NCI-H2029 (cell line): ENCODE measurements around the gene B4GALT3.

ENCODE experiments used
- DNase-seq: peaks from one replicate; lab custom pipeline; 2025; lab: John Stamatoyannopoulos, UW

The B4GALT3 gene

DNA sequence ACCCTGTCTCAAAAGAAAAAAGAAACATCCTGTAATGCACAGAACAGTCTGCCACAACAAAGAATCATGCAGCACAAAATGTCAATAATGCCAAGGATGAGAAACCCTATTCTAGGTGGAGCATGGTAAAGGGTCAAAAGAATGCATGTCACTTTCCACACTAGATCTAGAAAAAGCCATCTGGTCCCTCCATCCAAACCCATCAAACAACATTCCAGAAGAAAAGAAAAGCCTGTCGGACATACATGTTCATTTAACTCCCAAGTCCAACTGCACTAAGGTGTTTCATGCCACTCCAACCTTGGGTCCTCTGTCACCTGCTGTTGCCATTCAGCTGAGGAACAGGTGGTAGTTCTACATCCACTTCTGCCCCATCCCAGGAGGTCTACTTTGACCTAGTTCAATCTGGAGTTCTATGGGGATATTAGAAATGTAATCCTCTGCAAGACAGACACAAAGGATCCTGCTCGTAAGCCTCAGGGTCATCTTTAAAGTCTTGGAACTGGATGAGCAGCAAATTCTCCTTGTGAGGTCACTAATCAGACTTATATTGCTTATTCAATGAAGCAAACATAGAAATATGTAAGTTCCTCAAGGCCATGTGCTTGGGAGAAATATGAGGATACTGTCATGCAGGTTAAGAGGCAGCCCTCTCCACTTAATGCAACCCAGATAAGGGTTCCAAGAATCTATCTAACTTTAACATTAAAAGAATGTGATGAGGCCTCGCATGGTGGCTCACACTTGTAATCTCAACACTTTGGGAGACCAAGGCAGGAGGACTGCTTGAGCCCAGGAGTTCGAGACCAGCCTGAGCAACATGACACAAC, 48.5 kb downstream of the B4GALT3 start:
- DNase-seq: no peak

DNA sequence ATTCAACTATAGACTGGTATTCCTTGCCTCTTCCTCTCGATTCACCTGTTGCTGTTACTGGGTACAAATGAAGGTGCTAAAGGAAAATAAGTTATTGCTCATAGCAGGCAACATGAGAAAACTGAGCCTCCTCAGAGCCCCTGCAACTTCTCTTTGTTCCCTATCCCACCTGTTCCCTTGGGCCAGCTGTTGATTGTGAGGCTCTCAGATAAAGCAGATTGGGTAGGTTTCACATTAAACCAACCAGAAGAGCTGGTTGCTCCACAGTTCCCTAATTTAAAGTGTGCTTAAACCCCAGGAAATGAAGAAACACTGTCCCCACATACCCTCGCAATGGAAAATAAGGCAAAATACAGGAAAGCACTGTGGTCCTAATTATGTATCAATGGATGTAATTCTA, 49.7 kb downstream of the B4GALT3 start:
- DNase-seq: no peak

DNA sequence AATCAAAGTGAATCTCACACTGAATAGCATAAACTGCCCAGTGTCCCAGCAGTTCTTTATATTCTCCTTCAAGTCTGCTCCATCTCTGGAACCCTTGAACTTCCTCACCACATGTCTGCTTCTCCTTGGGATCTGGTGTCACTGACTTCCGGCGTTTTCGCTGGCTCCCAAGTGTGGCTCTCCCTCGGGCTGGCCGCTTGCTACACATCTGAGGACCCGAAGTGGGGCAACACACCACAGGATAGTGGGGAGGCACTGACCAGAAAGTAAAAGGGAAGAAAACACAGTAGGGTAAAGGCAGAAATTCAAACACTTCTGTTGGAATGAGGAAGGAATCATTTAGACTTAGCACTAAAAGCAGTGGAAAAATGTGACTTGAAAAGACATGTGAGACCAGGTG, 54.3 kb downstream of the B4GALT3 start:
- DNase-seq: no peak

DNA sequence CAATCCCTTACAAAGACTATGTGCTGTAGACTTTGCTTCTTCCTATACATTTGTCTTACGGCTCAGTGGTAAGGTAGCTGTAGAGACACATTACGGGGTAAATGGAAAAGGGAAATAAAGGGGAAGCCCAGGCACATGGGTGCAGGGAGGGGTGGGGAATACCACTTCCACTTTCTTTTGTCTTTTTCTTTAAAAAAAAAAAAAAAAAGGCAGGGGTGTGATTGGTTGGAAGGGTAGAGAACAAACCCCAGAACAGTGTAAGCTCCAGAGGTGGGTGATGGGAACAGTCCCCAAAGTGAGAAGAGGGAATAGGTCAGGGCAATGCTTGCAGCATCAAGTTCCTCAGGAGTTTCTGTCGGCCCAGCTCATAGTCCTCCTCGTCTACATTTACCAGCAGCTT, 55.5 kb downstream of the B4GALT3 start:
- no peak for DNase-seq
